OCI-LY1 (cell line): Measurements from ENCODE around the gene TMEM201.

Experiments
- H2AFZ ChIP-seq: fragments of 200-600 bp; sonication (generic), shearing (Covaris generic); 2 replicates; pipeline ENCODE4 v1.6.0; 2014; ENCODE audit warnings: antibody characterized with exemption, mild to moderate bottlenecking, low read length
- H3F3A ChIP-seq: fragments of 200-600 bp; sonication (generic), shearing (Covaris generic); 2 replicates; pipeline ENCODE4 v1.6.0; 2014; ENCODE audit warnings: mild to moderate bottlenecking, antibody characterized with exemption, low read length, moderate library complexity; ENCODE audit not compliant: insufficient read depth
- H3K27ac ChIP-seq: fragments of 200-600 bp; sonication (generic); 2 replicates; pipeline ENCODE4 v1.5.1; 2014; ENCODE audit warnings: low read length, mixed run types, mild to moderate bottlenecking, low read depth; ENCODE audit not compliant: poor library complexity, severe bottlenecking
- H3K27me3 ChIP-seq: fragments of 200-600 bp; sonication (generic); 2 replicates; pipeline ENCODE4 v1.6.0; 2014; ENCODE audit warnings: antibody characterized with exemption, mild to moderate bottlenecking, low read length, moderate library complexity; ENCODE audit not compliant: insufficient read depth
- H3K36me3 ChIP-seq: fragments of 200-600 bp; sonication (generic); 2 replicates; pipeline ENCODE4 v1.6.1; 2014; ENCODE audit warnings: mild to moderate bottlenecking, antibody characterized with exemption, low read length, moderate library complexity, mixed read lengths; ENCODE audit not compliant: insufficient read depth
- H3K4me1 ChIP-seq: fragments of 200-600 bp; sonication (generic); 2 replicates; pipeline ENCODE4 v1.5.1; 2014; ENCODE audit warnings: mild to moderate bottlenecking, low read length, moderate library complexity; ENCODE audit not compliant: insufficient read depth, severe bottlenecking
- H3K4me2 ChIP-seq: fragments of 200-600 bp; sonication (generic), shearing (Covaris generic); 2 replicates; pipeline ENCODE4 v1.6.1; 2014; ENCODE audit warnings: low read length
- H3K4me3 ChIP-seq: fragments of 200-600 bp; sonication (generic); 2 replicates; pipeline ENCODE4 v1.5.1; 2014; ENCODE audit warnings: low read length, low read depth, mild to moderate bottlenecking, mixed read lengths; ENCODE audit not compliant: poor library complexity, severe bottlenecking
- H3K79me2 ChIP-seq: fragments of 200-600 bp; shearing (Covaris generic); 2 replicates; pipeline ENCODE4 v1.6.1; 2016; ENCODE audit warnings: mixed run types, low read length, mixed read lengths; ENCODE audit not compliant: insufficient read depth
- H3K9ac ChIP-seq: fragments of 200-600 bp; sonication (generic), shearing (Covaris generic); 2 replicates; pipeline ENCODE4 v1.6.1; 2014; ENCODE audit warnings: mild to moderate bottlenecking, low read length, mixed read lengths
- H3K9me2 ChIP-seq: fragments of 200-600 bp; sonication (generic), shearing (Covaris generic); 2 replicates; pipeline ENCODE4 v1.6.1; 2014; ENCODE audit warnings: low read depth, mild to moderate bottlenecking, low read length, mixed read lengths
- H3K9me3 ChIP-seq: fragments of 200-600 bp; shearing (Covaris generic); 2 replicates; pipeline ENCODE4 v1.6.1; 2014; ENCODE audit warnings: low read length, mixed read lengths
- H4K20me1 ChIP-seq: fragments of 200-600 bp; sonication (generic), shearing (Covaris generic); 2 replicates; pipeline ENCODE4 v1.6.0; 2016; ENCODE audit warnings: mild to moderate bottlenecking, low read length; ENCODE audit not compliant: insufficient read depth
- CTCF ChIP-seq: fragments of 200-600 bp; sonication (generic), shearing (Covaris generic); IDR thresholded peaks from 2 replicates; pipeline ENCODE4 v1.5.1; 2017; ENCODE audit warnings: mild to moderate bottlenecking, antibody characterized with exemption, low read length, moderate library complexity, mixed read lengths
- EZH2 ChIP-seq: fragments of 200-600 bp; sonication (generic), shearing (Covaris generic); IDR thresholded peaks from 2 replicates; pipeline ENCODE4 v1.8.0; 2017; ENCODE audit warnings: borderline replicate concordance, mixed run types, mild to moderate bottlenecking, antibody characterized with exemption, low read length, moderate library complexity, mixed read lengths

Gene TMEM201, protein sequence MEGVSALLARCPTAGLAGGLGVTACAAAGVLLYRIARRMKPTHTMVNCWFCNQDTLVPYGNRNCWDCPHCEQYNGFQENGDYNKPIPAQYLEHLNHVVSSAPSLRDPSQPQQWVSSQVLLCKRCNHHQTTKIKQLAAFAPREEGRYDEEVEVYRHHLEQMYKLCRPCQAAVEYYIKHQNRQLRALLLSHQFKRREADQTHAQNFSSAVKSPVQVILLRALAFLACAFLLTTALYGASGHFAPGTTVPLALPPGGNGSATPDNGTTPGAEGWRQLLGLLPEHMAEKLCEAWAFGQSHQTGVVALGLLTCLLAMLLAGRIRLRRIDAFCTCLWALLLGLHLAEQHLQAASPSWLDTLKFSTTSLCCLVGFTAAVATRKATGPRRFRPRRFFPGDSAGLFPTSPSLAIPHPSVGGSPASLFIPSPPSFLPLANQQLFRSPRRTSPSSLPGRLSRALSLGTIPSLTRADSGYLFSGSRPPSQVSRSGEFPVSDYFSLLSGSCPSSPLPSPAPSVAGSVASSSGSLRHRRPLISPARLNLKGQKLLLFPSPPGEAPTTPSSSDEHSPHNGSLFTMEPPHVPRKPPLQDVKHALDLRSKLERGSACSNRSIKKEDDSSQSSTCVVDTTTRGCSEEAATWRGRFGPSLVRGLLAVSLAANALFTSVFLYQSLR

GRCh38 chr1:9588551-9589143 lies at the start of gene TMEM201:
TSS of gene TMEM201 (plus strand) at chr1:9588911. CDS start at chr1:9588931, 20 bp downstream.
- no peak for TF ChIP-seq EZH2
- peak; percentile 59 for TF ChIP-seq CTCF
- Histone ChIP-seq H3K27ac (peak within 1 kb of the TSS; percentile 55), H3F3A (no peaks in the 10 kb centered on the region; the same call in none of the 2 replicates)

GRCh38 chr1:9539165-9539828 lies 49.4 kb upstream of the TMEM201 start, which contains the start of gene SLC25A33:
TSS of gene SLC25A33 (plus strand) at chr1:9539465. CDS start at chr1:9539692, 227 bp downstream.
- Histone ChIP-seq H4K20me1 (no peaks in the 10 kb centered on the region), H3K9me3 (no peaks in the 10 kb centered on the region), H3K9ac (peak within 1 kb of the TSS; percentile 92), H3K27me3 (no peaks in the 10 kb centered on the region), H3K79me2 (peaks cover 46% of the 10 kb centered on the region), H3K9me2 (no peaks in the 10 kb centered on the region), H3F3A (0 out of 2 replicates have a peak, but pooled peaks cover 3% of the 10 kb centered on the region), H3K4me1 (peaks cover 54% of the 10 kb centered on the region), H3K4me2 (peak within 1 kb of the TSS; percentile 79), H3K36me3 (peaks cover 28% of the 10 kb centered on the region), H2AFZ (no peak within 1 kb of the TSS), H3K27ac (peak within 1 kb of the TSS; percentile 97), H3K4me3 (peak within 1 kb of the TSS; percentile 91)
- TF ChIP-seq EZH2: no peak
- TF ChIP-seq CTCF: no peak

More at GRCh38 chr1:9588551-9589143, at the start of gene TMEM201:
- peak within 1 kb of the TSS; percentile 89 for H3K4me3 ChIP-seq
- H2AFZ ChIP-seq: no peak within 1 kb of the TSS
- H3K36me3 ChIP-seq: peaks cover 21% of the 10 kb centered on the region
- H3K27me3 ChIP-seq: no peaks in the 10 kb centered on the region
- peaks cover 34% of the 10 kb centered on the region for H3K79me2 ChIP-seq
- H4K20me1 ChIP-seq: no peaks in the 10 kb centered on the region
- peak within 1 kb of the TSS; percentile 85 for H3K9ac ChIP-seq
- H3K9me2 ChIP-seq: no peaks in the 10 kb centered on the region
- H3K4me2 ChIP-seq: peak within 1 kb of the TSS; percentile 94
- H3K9me3 ChIP-seq: no peaks in the 10 kb centered on the region
- peaks cover 45% of the 10 kb centered on the region for H3K4me1 ChIP-seq
